Iris pigment epithelial cell (primary cell): ENCODE data around the gene DDX59.

Source experiments
- DNase-seq: peaks from one replicate; pipeline ENCODE4 v3.0.0-alpha.2; 2011; ENCODE audit warnings: low read depth

The DDX59 gene

GRCh38 chr1:200629876-200630514 lies 39.7 kb downstream of the DDX59 start:
- no peak for DNase-seq

GRCh38 chr1:200628223-200628881 lies 41.4 kb downstream of the DDX59 start:
- no peak for DNase-seq

GRCh38 chr1:200627575-200628222 lies 42.0 kb downstream of the DDX59 start:
- DNase-seq: no peak

- DNase-seq: no peak
Measured at GRCh38 chr1:200626853-200627534, 42.7 kb downstream of the DDX59 start.

GRCh38 chr1:200625381-200625824 lies 44.3 kb downstream of the DDX59 start:
- DNase-seq: peak; percentile 62

- DNase-seq: peak; percentile 12
Measured at GRCh38 chr1:200624679-200625335, 44.9 kb downstream of the DDX59 start.

- peak; percentile 91 for DNase-seq
Measured at GRCh38 chr1:200620273-200621131, 49.2 kb downstream of the DDX59 start, which contains the start of gene KIF14. Gene KIF14 (minus strand): TSS chr1:200620751. CDS start chr1:200618723, 2,028 bp downstream.

GRCh38 chr1:200619894-200620272 lies 49.8 kb downstream of the DDX59 start:
- no peak for DNase-seq

- peak; percentile 51 for DNase-seq
Measured at GRCh38 chr1:200610846-200611245, 58.9 kb downstream of the DDX59 start.

GRCh38 chr1:200602632-200603031 lies 67.1 kb downstream of the DDX59 start:
- DNase-seq: no peak
